ENCODE results near the gene ZFYVE27.

Gene ZFYVE27

DNA sequence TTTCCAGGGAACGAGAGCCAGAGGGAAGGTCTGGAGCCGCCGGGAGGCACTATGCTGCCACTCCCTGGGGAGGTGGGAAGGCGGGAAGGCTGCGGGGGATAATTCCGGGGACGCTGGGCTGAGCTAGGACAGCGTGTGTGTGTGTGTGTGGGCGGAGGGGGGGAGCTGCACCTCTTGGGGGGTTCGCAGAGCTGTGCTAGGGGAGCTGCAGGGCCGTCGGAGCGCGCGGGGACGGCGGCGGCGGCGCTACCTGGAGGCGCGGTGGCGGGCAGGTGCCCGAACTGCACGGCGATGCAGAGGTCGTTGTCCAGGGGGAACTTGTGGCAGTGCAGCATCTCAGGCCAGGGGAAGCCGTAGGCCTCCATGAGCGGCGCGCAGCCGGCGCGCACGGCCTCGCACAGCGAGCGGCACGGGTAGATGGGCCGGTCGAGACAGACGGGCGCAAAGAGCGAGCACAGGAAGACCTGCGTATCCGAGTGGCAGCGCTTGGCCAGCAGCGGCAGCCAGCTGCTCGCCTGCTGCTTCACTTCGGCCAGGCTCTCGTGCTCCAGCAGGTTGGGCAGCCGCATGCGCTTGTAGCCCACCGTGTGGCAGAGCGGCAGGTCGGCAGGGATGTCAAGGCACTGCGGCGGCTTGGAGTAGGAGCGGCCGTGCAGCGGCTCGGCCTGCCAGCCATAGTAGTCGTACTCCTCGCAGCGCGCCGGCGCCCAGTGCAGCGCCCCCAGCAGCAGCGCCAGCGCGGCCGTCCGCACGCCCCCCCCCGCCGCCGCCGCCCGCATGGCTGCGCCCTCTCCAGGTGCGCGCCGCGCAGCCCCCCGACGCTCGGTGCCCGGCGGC lies 34.3 kb downstream of the ZFYVE27 start:
- no peak for DNase-seq

DNA sequence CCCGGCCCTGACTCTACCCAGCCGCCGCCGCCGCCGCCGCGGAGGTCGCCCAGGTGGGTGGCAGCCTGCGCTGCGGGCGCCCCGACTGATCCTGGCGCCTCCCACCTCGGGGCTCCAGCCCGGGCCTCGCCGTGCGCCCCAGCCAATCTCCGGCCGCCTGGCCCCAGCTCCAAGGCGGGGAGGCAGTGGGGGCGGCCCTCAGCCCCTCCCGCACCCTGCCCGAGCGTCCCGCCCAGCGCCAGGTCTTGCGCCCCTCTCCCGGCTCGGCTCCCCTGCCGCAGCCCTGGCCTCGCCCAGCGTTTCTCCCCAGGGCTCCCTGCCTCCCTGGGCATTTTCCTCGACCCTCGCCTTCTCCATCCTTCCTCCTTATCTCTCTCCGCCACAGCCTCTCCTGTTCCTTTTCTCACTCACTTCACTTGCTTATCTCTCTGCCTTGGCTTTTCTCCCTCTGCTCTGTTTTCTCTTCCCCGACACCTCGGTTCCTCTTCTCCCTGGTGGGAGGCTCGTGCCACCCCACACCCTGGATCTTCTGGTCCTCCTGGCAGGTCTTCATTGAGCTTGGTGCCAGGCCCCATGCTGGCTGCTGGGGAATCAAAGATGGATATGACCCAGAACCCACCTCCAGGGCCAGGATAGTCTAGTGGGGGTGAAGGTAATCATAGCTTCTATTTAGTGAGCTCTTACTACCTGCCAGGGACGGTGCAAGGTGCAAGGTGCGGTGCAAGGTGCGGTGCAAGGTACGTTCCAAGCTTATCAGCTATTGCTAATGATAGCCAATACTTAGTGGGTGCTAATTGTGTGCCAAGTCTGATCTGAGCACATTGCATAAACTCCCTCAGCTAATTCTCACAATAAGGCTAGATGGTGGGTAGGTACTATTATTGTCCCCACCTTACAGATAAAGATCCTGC lies 35.2 kb downstream of the ZFYVE27 start, which contains the start of gene SFRP5:
Gene SFRP5 (minus strand): TSS at position 87 of the 911 bp plus-strand sequence. CDS start 166 bp downstream, outside the sequence.
- no peak for DNase-seq

DNA sequence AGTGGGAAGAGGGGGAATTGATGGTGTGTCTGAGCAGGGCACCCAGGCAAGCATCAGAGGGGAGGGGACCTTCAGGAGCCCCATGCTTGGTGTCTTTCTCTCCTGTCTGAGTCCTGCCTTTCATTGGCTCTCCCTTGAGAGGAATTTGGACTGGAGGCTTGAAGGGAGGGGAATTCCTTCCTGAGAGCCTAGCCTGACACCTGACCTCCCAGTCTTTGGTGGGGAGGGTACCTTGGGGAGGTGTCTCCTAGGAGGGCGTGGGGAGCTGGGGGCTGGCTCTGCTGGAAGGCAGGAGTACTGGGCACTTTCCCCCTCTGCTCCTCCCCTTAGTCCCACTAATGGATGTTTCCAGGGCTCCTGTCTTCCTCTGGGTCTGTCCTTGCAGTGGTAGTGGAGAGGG lies 36.2 kb downstream of the ZFYVE27 start:
- DNase-seq: no peak

DNA sequence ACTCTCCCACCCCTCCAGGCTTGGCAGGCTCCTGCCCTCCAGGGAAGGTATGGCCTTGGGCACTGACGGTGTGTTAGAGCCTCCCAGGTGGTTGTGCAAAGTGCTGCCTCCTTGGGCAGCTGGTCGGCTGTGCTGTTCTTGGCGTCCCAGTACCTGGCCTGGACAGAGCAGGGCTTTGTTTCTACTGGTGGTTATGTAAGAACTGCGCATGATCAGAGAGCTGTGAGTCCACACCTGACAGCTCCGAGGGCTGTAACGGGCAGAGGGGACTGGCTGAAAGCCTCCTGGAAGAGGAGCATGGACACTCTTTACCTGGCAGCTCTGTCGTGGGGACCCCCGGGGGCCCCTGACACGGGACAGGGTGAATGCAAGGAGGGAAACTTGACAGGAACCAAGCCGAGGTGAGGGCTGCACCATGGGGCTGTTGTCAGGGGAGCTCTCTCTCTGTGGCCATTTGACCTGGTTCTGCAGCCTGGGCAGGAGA lies 37.9 kb downstream of the ZFYVE27 start:
- no peak for DNase-seq

DNA sequence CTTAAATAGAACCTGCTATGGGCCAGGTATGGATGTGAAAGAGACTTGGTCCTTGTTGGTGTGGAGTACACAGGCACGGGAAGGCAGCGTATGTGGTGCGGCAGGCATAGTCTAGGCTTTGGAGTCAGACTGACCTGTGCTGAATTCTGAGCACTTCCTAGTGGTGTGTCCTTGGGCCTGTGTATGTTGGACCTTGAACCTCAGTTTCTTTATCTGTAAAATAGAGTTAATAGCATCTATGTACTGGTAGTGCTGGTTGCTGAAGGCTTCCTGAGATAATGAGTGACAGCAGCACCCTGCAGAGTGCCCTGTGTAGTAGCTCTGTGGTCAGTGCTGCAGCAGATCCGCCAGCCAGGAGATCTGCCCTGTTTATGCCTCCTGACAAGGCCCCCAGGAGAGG lies 40.2 kb downstream of the ZFYVE27 start:
- DNase-seq: no peak

DNA sequence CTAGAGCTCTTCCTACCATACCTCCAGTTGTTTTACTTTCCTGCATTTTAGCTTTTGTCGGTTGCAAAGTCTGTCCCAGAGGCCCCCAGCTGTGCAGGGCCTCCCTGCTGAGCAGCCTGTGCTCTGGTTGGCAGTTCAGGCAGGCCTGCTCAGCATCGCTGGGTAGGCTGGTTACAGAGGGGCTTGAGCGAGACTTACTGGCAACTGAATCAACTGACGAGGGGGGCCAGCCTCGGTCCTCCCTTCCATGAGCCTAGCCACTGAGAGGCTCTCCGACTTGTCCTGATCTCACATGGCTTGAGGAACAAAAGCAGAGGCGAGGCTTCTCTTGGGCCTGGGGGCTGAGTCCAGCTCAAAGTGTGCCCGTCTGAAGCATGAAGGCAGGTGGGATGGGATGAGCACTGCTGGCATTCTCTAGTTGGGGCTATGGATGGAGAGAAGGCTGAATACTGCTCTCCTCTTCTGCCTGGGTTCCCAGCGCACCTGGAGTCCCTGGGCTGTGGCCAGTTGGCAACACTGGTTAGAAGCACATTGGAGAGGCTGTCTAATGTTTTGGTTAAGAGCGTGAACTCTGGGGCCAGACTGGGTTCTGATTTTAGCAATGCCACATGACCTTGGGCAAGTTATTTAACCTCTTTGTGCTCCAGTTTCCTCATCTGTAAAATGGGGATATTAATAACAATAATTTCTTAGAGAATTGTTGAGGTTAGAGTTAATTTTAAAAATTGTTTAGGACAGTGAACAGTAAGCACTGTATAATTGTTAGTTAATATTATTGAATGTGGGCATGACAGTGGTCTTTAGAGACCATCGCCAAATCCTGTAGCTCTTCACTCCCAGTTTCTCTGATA lies 41.7 kb downstream of the ZFYVE27 start:
- DNase-seq: no peak

DNA sequence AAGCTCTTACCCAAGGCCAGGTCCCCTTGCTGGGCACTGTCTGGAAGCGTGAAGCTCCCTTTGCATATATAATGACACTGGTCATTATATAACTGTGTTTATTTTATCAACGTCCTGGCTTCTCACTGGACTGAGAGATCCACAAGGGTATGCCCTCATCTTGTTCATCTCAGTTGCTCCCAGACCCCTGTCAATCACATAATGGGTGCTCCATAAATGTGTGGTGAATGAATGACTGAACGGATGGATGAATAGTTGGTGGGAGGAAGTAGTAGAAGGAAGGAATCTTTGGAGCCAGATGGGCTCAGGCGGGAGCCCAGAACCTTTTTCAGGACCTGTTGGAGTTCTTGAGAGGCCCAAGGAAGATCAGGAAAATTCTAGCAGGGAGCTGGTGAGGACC lies 42.6 kb downstream of the ZFYVE27 start:
- DNase-seq: no peak

DNA sequence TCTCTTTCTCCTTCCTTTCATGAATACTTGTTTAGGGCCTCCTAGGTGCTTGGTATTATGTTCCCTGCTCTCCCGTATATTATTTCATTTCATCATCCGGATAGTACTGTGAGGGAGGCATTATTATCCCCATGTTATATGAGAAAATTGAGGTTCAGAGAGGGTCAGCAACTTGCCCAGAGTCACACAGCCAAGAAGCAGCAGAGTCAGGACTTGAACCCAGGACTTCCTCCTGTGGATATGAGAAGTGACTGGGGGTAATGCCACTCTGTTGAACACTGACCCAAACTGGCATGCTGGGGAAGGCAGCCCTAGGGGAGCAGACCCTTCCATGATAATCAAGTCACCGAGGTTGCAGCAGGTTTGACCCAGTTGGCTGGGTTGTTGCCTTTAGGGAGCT lies 43.0 kb downstream of the ZFYVE27 start:
- no peak for DNase-seq

DNA sequence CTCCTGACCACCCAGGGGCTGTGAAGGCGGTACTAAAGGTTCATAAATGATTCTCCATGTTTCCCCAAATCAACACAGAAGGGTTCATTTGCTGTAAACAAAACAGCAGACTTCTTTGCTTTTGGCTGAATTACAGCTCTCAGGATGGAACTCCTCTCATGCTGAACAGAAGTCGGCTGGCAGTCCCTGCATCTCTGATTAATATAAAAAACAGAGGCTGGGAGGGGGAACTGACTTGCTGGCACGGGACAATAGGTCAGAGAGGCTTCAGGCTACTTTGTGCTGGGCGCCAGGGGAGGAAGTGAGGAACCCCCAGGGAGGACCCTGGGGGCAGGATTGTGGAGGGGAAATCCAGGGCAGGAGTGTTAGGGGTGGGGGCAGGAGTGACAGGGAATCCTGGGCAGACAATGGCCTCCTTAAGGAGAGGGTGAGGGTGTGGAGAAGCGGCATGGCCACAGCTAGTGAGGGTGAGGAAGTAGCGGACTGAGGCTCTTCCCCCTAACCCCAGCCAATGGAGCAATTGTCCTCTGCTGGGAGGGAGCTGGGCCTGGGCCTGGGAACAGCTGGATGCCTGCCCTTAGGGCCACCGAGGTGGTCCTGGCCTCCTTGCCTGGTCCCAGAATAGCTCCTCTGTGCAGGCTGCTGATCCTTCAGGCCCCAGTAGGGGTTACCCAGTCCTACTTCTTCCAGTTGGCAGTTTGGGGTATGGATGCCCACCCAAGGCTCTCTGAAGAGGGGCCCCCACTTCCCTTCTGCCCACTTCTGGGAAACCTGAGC lies 44.1 kb downstream of the ZFYVE27 start:
- DNase-seq: no peak

DNA sequence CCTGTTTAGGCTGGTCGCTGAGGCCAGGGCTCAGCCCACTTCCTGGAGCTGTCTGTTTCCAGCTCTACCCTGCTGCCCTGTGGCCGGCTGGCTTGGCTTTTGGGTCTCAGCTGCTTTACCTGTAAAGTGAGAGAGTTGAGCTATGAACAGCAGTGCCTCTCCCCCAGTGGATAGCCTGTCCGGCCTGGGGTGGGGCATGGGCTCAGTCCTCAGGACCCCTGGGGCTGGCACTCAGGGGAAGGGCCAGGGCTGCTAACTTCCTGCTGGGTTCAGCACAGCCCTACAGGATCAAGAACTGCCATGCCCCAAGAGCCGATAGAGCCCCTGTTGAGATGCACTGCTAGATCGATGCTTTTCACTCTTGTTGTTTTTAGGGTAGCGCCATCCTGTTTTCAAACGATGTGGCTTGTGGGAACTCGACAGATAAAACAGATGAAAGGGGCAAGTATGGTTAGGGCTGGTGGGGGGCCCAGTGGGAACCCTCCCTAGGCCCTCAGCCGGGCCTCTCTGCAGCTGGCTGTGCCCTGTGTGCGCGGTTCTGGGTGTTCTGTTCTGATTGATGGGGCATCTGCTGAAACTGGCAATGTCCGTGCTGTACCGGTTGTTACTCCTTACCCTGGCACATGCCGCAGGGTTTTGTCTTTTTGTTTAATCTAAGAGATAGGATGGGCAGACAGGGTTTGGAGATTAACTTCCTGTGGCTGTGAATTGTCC lies 44.8 kb downstream of the ZFYVE27 start:
- no peak for DNase-seq

DNA sequence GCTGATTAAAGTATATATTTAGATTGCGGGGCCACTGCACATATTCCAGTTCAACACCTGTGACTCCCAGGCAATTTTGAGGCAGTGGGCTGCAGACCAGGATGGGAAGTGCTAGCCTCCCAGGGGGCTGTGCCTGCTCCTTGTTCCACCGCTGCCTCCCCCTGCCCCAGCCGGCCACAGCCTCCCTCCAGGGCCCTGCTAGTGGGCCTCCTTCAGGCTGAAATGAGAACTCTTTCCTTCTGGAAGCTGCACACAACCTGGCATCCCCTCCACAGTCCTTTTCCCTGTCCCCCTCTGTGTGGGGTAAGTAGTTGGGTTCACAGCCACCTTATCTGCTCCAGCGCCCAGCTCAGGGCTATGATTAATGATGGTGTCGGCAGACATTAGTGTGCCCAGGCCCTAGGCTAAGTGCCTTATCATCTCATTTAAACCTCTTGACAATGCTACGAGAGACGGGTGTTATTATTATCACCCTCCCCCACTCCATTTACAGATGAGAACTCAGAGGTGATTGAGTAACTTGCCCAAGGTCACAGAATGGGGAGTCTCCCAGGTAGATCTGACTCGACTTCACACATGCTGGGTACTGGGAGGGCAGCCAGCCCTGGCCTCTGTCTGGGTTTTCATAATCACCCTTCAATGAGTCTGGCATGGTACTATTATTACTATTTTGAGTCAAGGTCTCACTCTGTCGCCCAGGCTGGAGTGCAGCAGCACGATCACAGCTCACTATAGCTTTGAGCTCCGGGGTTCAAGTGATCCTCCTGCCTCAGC lies 45.7 kb downstream of the ZFYVE27 start:
- no peak for DNase-seq

DNA sequence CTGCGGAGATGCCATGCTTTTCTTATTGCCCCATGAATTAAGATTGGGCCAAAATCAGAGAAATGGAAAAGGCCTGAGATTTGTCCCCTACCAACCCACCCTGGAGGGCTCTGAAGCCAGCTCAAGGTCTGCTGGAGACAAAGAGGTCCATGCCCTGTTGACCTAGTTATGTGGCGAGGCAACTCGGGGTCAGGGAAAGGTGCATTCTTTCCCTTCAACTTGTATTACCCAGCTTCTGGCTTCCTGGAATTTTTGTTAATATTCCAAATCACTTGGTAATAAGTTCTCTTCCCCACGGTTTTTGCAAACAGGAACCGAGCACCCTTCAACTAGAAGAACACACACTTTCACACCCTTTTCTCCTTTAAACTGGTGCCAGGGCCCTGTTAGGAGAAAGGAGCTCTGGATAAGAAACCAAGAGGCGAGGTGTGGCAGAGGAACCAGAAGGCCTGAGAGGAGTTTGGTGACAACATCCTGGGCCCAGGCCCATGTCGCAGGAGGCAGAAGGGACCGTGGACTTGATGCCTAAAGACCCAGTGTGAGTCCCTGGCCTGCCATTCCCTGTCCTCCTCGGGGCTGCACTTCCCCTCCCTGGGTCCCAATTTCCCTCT lies 47.4 kb downstream of the ZFYVE27 start:
- DNase-seq: no peak

DNA sequence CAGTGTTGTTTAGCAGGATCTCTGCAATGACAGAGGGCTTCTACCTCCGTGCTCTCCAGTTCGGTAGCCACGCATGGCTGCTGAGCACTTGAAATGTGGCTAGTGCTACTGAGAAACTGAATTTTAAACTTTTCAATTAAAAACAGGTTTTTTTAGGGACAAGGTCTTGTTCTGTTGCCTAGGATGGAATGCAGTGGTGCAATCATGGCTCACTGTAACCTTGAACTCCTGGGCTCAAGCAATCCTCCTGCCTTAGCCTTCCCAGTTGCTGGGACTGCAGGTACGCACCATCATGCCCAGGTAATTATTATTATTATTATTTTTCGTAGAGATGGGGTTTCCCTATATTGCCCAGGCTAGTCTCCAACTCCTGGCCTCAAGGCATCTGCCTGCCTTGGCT lies 48.3 kb downstream of the ZFYVE27 start:
- no peak for DNase-seq

DNA sequence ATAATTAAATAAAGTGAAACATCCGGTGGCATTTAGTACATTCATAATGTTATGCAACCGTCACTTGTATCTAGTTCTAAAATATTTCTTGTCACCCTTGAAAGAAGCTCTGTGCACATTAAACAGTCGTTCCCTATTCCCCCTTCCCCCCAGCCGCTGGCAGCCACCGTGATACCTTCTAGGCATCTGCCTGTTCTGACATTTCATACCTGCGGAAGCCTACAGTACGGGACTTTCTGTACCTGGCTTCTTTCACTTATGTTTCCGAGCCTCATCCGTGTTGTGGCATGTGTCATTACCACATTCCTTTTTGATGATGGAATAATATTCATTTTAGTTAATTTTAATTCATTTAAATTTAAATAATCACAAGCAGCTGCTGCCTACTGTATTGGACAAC lies 48.8 kb downstream of the ZFYVE27 start:
- no peak for DNase-seq

DNA sequence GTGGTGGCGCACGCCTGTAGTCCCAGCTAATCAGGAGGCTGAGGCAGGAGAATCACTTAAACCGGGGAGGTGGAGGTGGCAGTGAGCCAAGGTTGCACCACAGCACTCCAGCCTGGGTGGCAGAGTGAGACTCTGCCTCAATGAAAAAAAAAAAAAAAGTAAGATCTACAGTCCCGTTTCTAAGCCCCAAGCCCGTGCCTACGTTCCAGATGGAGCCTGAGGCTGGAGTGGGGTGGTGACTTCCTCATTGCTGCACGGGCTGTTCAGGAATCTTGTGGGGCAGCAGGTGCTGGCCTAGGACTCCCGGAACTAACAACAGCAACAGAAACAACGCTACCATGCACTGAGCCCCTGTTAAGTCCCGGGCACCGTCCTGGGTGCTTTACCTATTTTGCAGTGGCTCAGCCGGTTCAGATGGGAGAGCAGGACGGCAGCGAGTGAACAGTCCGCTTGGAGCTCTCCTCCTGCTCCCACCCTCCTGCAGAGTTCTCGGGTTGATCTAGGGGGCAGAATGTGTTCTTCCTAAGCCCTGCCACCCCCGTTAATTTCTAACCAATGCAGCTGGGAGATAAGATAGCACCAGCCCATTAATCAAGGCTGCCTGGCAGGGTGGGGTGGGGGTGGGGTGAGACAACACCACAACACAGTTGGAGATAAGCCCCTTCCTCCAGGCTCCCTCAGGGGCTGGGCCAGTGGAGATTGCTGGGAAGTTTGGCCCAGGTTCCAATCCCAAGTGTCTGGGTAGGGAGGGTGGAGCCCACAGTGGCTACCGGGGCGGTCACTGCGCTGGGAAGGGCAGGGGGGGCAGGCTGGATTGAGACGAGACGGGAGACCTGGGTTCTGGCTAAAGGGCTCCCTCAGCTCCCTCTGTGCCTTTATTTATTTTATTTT lies 51.9 kb downstream of the ZFYVE27 start:
- DNase-seq: no peak

DNA sequence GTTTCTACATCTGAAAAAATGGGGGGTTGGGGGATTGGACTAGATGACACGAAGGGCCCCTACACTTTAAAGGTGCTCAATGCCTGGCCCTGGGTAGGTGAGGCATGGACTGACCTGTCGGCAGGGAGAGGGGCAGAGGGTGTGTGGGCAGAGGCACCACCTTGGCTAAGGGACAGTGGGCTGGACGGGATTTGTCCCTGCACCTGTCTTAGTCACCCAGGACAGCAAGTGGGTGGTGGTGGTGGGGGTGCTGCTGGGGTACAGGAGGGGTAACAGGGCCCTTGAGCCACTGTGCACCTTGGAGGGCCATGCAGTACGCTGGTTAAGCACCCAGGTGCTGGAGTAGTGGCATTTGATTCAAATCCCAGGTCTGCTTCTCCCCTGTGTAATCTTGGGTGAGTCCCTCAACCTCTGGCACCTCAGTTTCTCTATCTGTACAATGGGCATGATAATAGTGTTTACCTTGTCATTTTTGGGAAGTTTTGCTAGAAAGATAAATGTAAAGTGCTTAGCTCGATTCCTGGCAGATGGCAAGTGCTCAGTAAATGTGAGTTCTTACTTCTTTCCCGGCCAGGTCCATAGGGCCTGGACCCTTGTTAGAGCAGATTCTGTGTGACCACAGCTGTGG lies 53.0 kb downstream of the ZFYVE27 start:
- no peak for DNase-seq

DNA sequence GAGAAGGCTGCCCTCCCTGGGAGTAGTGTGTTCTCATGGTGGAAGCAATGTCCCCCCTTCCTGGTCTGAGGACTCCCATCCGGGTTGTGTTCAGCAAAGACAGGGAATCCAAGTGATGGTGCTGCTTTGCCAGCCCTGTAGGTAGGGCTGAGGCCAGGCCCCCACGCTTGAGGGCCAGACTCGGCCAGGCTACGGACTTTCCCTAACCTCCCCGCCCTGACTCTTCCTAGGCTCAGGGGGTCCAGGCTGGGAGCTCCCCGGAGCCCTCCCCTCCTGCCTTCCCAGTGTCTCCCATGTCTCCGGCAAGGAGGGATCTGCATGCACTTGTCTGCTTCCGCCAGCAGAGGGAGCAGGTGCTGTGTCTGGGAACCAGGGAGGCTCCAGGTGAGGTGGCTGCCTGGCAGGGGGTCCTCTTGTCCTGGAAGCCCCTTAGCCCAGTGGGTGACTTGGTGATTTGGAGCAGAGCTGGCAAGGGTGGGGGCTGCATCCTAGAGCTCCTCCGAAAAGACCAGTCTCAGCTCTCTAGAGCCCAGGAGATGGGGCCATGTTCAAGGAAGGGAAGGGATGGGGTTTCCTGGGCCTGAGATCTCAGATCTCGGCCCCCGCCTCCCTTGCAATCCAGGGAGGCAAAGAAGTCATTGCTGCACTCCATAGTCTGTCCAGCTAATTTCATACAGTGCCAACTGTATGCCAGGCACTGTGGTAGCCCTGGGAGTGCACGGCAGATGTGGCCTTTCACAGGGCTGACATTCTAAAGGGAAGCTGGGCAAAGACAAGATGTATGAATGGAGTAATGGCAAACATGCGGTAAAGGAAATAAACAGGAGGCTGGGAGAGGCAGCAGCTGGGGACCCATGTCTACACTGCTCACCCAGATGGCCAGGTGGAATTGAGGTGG lies 55.1 kb downstream of the ZFYVE27 start:
- peak; percentile 30 to 31 for DNase-seq

Measured in bone marrow (tissue), 2 donors.